Esophagus squamous epithelium (tissue), 5 donors: ENCODE data around the gene TMEM201. TPM values are rescaled to one million over a fixed set of nuclear protein-coding genes. Genes with fewer than 3 reads are reported as not detected.

Experiments used
- DNase-seq: peaks from one replicate; lab custom pipeline; 2025; lab: John Stamatoyannopoulos, UW
- H3K27ac ChIP-seq, 4 donors: fragments of 200-600 bp; sonication (generic); one replicate each; pipeline ENCODE4 v1.5.1; 2016 to 2019; ENCODE audit warnings: mild to moderate bottlenecking in 1 of 4
- H3K27me3 ChIP-seq, 4 donors: fragments of 200-600 bp; sonication (generic); 1 replicate in 3 of 4; 2 replicates in 1 of 4; pipeline versions ENCODE4 v1.5.1 to v1.6.0; 2017 to 2021; ENCODE audit warnings: antibody characterized with exemption in 1 of 4
- H3K36me3 ChIP-seq, 3 donors: fragments of 200-600 bp; sonication (generic); one replicate each; pipeline ENCODE4 v1.5.1; 2016 to 2019
- H3K4me1 ChIP-seq, 3 donors: fragments of 200-600 bp; sonication (generic); one replicate each; pipeline ENCODE4 v1.5.1; 2017 to 2019
- H3K4me3 ChIP-seq, 4 donors: fragments of 200-600 bp; sonication (generic); 1 replicate in 3 of 4; 2 replicates in 1 of 4; pipeline ENCODE4 v1.5.1; 2016 to 2019; ENCODE audit warnings: mild to moderate bottlenecking in 2 of 4, moderate library complexity in 1 of 4
- H3K9me3 ChIP-seq, 3 donors: fragments of 200-600 bp; sonication (generic); one replicate each; pipeline ENCODE4 v1.5.1; 2016 to 2019
- POLR2A ChIP-seq, 4 donors: fragments of 450-650 bp; IDR thresholded peaks; one replicate each; pipeline ENCODE4 v1.6.1; 2017; ENCODE audit warnings: antibody characterized with exemption in 4 of 4, mild to moderate bottlenecking in 4 of 4, moderate library complexity in 3 of 4
- WGBS, 2 donors: methylation state at CpG; one replicate each; pipeline ENCODE4 v1.1.5; 2018; 5-methylcytosine and 5-hydroxymethylcytosine counted together
- intact Hi-C: fragments of 100-400 bp; cut with DNase I; formaldehyde crosslinking; loops from one replicate; pipeline ENCODE4 v1.15.0; 2022
- total RNA-seq, 4 donors: library from RNA; depleted of rRNA; stranded (reverse); fragments of >200 nt; gene quantifications; one replicate each; pipeline ENCODE4 v1.1.0, GENCODE V29; 2016
- TF ChIP-seq, protein P1 (sequence below), 6 experiments: fragments of 450-650 bp in 4 of 6; fragments of 200-600 bp in 2 of 6; sonication (generic) in 2 of 6; IDR thresholded peaks; one replicate each; pipeline ENCODE4 v1.5.1; 2016 to 2019; ENCODE audit warnings: antibody characterized with exemption in 6 of 6, mild to moderate bottlenecking in 4 of 6, moderate library complexity in 4 of 6
- donor health status: DM: yes; HTN: yes; CAD: no.

TMEM201 gene
- total RNA-seq, 4 donors from 2014 or later, result 5.0 to 10.3 (median 8.7) TPM

GRCh38 chr1:9544926-9545325 is 43.8 kb upstream of the TMEM201 start:
- no peak for DNase-seq
- Histone ChIP-seq H3K27ac (no peak overlapping the region), H3K36me3 (no peaks in the 10 kb centered on the region), H3K4me3 (no peak overlapping the region), H3K27me3 (no peaks in the 10 kb centered on the region), H3K9me3 (no peaks in the 10 kb centered on the region), H3K4me1 (peaks cover 8 to 47% (median 17%) of the 10 kb centered on the region in 3 donors)
- 80 to 84% methylated on average over 3 of the region's 3 CpGs for WGBS, 2 donors
- intact Hi-C loops, result no loop called here
- TF ChIP-seq POLR2A (IDR thresholded peaks at IDR 0.05), result no peak

DNA sequence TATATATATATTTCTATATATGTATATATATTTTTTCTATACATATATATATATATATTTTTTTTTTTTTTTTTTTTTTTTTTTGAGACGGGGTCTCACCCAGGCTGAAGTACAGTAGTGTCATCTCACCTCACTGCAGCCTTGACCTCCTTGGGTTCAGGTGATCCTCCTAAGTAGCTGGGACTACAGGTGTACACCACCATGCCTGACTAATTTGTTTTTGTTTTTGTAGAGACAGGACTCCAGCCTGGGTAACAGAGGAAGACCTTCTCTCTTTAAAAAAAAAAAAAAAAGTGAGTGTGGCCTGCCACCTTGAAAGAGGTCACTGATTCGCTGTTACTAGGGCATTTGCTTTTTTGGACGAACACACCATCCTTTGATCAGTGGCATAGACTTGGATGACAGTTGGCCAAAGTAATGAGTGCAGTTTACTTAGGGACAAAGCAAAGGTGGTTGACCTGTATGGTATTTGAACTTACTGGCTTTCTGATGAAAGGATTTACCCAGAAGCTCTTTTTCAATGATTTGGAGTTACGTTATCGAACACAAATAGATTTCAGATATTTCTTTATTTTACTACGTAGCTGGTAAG is 38.7 kb upstream of the TMEM201 start:
- no peak overlapping the region for H3K27ac ChIP-seq
- no peaks in the 10 kb centered on the region for H3K27me3 ChIP-seq
- TF ChIP-seq, protein P1, sequence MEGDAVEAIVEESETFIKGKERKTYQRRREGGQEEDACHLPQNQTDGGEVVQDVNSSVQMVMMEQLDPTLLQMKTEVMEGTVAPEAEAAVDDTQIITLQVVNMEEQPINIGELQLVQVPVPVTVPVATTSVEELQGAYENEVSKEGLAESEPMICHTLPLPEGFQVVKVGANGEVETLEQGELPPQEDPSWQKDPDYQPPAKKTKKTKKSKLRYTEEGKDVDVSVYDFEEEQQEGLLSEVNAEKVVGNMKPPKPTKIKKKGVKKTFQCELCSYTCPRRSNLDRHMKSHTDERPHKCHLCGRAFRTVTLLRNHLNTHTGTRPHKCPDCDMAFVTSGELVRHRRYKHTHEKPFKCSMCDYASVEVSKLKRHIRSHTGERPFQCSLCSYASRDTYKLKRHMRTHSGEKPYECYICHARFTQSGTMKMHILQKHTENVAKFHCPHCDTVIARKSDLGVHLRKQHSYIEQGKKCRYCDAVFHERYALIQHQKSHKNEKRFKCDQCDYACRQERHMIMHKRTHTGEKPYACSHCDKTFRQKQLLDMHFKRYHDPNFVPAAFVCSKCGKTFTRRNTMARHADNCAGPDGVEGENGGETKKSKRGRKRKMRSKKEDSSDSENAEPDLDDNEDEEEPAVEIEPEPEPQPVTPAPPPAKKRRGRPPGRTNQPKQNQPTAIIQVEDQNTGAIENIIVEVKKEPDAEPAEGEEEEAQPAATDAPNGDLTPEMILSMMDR (IDR thresholded peaks at IDR 0.05), result no peak
- TF ChIP-seq POLR2A (IDR thresholded peaks at IDR 0.05), result no peak
- peaks cover 0 to 36% (median 4%) of the 10 kb centered on the region in 3 donors for H3K4me1 ChIP-seq
- WGBS, 2 donors, result 91 to 96% methylated on average over 5 to 6 of the region's 6 CpGs
- no peaks in the 10 kb centered on the region for H3K9me3 ChIP-seq
- H3K4me3 ChIP-seq, result no peak overlapping the region
- intact Hi-C loops, result no loop called here
- no peak for DNase-seq
- H3K36me3 ChIP-seq, result peaks cover 0 to 11% (median 4%) of the 10 kb centered on the region in 3 donors

DNA sequence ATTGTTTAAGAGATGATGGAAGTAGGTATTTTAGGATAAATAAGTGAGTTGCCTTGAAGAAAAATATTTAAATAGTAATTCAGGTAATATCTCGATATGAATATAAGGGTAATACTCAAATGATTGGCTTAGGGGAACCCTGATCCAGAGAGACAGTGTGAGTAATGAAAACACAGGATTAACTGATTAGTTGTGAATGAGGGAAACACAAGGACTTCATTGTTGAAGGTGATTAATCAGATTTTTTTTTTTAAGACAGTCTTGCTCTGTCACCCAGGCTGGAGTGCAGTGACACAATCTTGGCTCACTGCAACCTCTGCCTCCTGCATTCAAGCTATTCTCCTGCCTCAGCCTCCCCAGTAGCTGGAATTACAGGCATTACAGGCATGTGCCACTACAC is 36.7 kb upstream of the TMEM201 start:
- Histone ChIP-seq H3K4me3 (no peak overlapping the region), H3K9me3 (no peaks in the 10 kb centered on the region), H3K27me3 (no peaks in the 10 kb centered on the region), H3K36me3 (peaks cover 0 to 31% (median 4%) of the 10 kb centered on the region in 3 donors), H3K4me1 (peaks cover 4 to 43% (median 11%) of the 10 kb centered on the region in 3 donors), H3K27ac (no peak overlapping the region)
- intact Hi-C loops, result no loop called here
- DNase-seq, result no peak
- TF ChIP-seq, protein P1 (IDR thresholded peaks at IDR 0.05), result no peak
- TF ChIP-seq POLR2A (IDR thresholded peaks at IDR 0.05), result no peak
- 28 to 63% methylated on average over 1 of the region's 1 CpG for WGBS, 2 donors

DNA sequence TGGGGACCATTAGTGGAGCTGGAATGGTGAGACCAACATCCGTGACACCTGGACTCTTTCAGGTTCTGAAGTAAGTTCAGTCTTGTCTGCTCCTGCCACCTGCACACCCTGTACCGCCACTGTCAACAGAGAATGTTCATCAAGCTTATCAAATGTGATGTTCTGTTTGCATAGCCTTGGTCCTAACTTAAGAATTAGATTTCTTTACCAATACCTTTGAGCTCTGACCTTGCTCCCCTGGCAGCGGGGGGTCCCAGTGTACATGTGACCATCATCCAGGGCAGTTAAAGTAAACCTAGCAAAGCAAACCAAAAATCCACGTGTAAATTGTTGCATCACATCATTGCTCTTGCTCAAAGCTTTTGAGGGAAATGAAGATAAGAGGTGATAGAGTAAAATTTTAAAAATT is 35.0 kb upstream of the TMEM201 start:
- intact Hi-C loops, result no loop called here

DNA sequence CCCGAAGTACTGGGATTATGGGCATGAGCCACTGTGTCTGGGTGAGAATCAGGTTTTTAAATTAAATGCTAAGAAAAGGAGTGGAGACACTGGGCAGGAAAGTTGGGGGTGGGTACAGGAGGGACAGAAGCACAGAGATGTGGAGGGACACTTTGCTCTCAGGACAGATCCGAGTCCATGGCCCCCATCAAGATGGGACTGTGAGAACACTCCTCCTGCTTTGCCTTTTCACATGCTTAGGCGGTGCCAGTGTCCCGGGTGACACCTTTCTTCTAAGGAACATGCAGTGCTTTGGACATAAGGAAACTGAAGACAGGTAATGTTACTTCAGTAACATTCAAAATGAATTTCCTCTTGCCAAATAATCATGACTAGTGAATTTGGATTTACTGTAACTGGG is 32.8 kb upstream of the TMEM201 start:
- WGBS, 2 donors, result 71 to 76% methylated on average over 3 to 4 of the region's 4 CpGs
- Histone ChIP-seq H3K4me3 (no peak overlapping the region), H3K27ac (peak overlapping the region; percentile 14 to 55 (median 44)), H3K4me1 (peaks cover 4 to 51% (median 12%) of the 10 kb centered on the region in 3 donors), H3K9me3 (no peaks in the 10 kb centered on the region), H3K36me3 (peaks cover 0 to 51% (median 4%) of the 10 kb centered on the region in 3 donors), H3K27me3 (no peaks in the 10 kb centered on the region)
- DNase-seq, result no peak
- TF ChIP-seq, protein P1 (IDR thresholded peaks at IDR 0.05), result no peak
- TF ChIP-seq POLR2A (IDR thresholded peaks at IDR 0.05), result no peak
- intact Hi-C loops, result no loop called here

More for the DNA sequence above, 35.0 kb upstream of the TMEM201 start:
- Histone ChIP-seq H3K9me3 (no peaks in the 10 kb centered on the region), H3K4me1 (peaks cover 4 to 35% (median 11%) of the 10 kb centered on the region in 3 donors), H3K36me3 (peaks cover 0 to 48% (median 4%) of the 10 kb centered on the region in 3 donors), H3K4me3 (no peak overlapping the region), H3K27me3 (no peaks in the 10 kb centered on the region), H3K27ac (no peak overlapping the region)
- no peak for DNase-seq
- 80 to 85% methylated on average over 4 of the region's 4 CpGs for WGBS, 2 donors
- TF ChIP-seq, protein P1 (IDR thresholded peaks at IDR 0.05), result no peak
- TF ChIP-seq POLR2A (IDR thresholded peaks at IDR 0.05), result no peak
